Duodenal mucosa (tissue), 2 donors: ENCODE measurements around the gene C16orf89.
"Not testable (repeated sequence)": the region's sequence is repeated elsewhere in the genome, so short reads cannot be mapped to it uniquely, and the experiment has no call there.

Source experiments
- H3K27ac ChIP-seq: one replicate; pipeline ENCODE4 v1.7.0; 2013; ENCODE audit warnings: low read depth, low read length
- H3K27me3 ChIP-seq, 2 donors: one replicate each; pipeline ENCODE4 v1.7.0; 2013; ENCODE audit warnings: low read length in 2 of 2, control low read depth in 1 of 2; ENCODE audit not compliant: insufficient read depth in 2 of 2, control insufficient read depth in 1 of 2
- H3K36me3 ChIP-seq, 2 donors: one replicate each; pipeline ENCODE4 v1.7.0; 2013; ENCODE audit warnings: low read length in 2 of 2, control low read depth in 1 of 2; ENCODE audit not compliant: insufficient read depth in 2 of 2, control insufficient read depth in 1 of 2
- H3K4me1 ChIP-seq, 2 donors: one replicate each; pipeline ENCODE4 v1.7.0; 2013; ENCODE audit warnings: low read length in 2 of 2, control low read depth in 1 of 2; ENCODE audit not compliant: insufficient read depth in 2 of 2, control insufficient read depth in 1 of 2
- H3K4me3 ChIP-seq, 2 donors: one replicate each; pipeline ENCODE4 v1.7.0; 2013; ENCODE audit warnings: low read length in 2 of 2, low read depth in 1 of 2
- H3K9ac ChIP-seq, 2 donors: one replicate each; pipeline ENCODE4 v1.7.0; 2013; ENCODE audit warnings: low read length in 2 of 2, low read depth in 1 of 2
- H3K9me3 ChIP-seq, 2 donors: one replicate each; pipeline ENCODE4 v1.7.0; 2013; ENCODE audit warnings: low read length in 2 of 2, control low read depth in 1 of 2; ENCODE audit not compliant: control insufficient read depth in 1 of 2

Gene C16orf89

GRCh38 chr16:5065813-5066212 lies at the start of gene C16orf89:
Gene C16orf89, minus strand, starts transcription at chr16:5065956. Its CDS starts 48 bp downstream, at chr16:5065908.
- Histone ChIP-seq H3K4me1 (peaks cover 10 to 15% of the 10 kb centered on the region in 2 donors), H3K9ac (no peak within 1 kb of the TSS), H3K9me3 (no peaks in the 10 kb centered on the region), H3K27ac (no peak within 1 kb of the TSS), H3K4me3 (peak within 1 kb of the TSS in 1 of 2 donors; percentile 10), H3K27me3 (no peaks in the 10 kb centered on the region), H3K36me3 (no peaks in the 10 kb centered on the region)

GRCh38 chr16:5110933-5111332 lies 45.2 kb upstream of the C16orf89 start:
- not testable (repeated sequence) for H3K4me1 ChIP-seq, H3K9me3 ChIP-seq, H3K4me3 ChIP-seq, H3K27me3 ChIP-seq, H3K9ac ChIP-seq, H3K27ac ChIP-seq, H3K36me3 ChIP-seq

GRCh38 chr16:5108505-5109158 lies 42.9 kb upstream of the C16orf89 start:
- no peak overlapping the region for H3K27ac ChIP-seq
- H3K4me3 ChIP-seq = no peak overlapping the region
- no peaks in the 10 kb centered on the region for H3K9me3 ChIP-seq
- no peaks in the 10 kb centered on the region for H3K4me1 ChIP-seq
- no peaks in the 10 kb centered on the region for H3K27me3 ChIP-seq
- no peak overlapping the region for H3K9ac ChIP-seq
- no peaks in the 10 kb centered on the region for H3K36me3 ChIP-seq

- H3K27ac ChIP-seq, H3K4me3 ChIP-seq, H3K4me1 ChIP-seq, H3K36me3 ChIP-seq, H3K9ac ChIP-seq, H3K27me3 ChIP-seq, H3K9me3 ChIP-seq: not testable (repeated sequence)
These were observed 39.3 kb upstream of the C16orf89 start for GRCh38 chr16:5105039-5105438.

- not testable (repeated sequence) for H3K27me3 ChIP-seq, H3K27ac ChIP-seq, H3K36me3 ChIP-seq, H3K9ac ChIP-seq, H3K4me1 ChIP-seq, H3K4me3 ChIP-seq, H3K9me3 ChIP-seq
These were observed 37.7 kb upstream of the C16orf89 start for GRCh38 chr16:5103296-5104032.

GRCh38 chr16:5099174-5099573 lies 33.4 kb upstream of the C16orf89 start:
- H3K27me3 ChIP-seq, H3K4me1 ChIP-seq, H3K36me3 ChIP-seq, H3K4me3 ChIP-seq, H3K27ac ChIP-seq, H3K9me3 ChIP-seq, H3K9ac ChIP-seq: not testable (repeated sequence)

- not testable (repeated sequence) for H3K9me3 ChIP-seq, H3K4me1 ChIP-seq, H3K27me3 ChIP-seq, H3K36me3 ChIP-seq
- Histone ChIP-seq H3K9ac (peak overlapping the region; percentile 39 to 79), H3K27ac (peak overlapping the region; percentile 75), H3K4me3 (peak overlapping the region; percentile 56 to 75)
These were observed 32.7 kb upstream of the C16orf89 start for GRCh38 chr16:5098221-5099159.

- H3K4me1 ChIP-seq, H3K36me3 ChIP-seq, H3K9me3 ChIP-seq, H3K27me3 ChIP-seq: not testable (repeated sequence)
- Histone ChIP-seq H3K9ac (peak within 1 kb of the TSS; percentile 39 to 79), H3K27ac (peak within 1 kb of the TSS; percentile 75), H3K4me3 (peak within 1 kb of the TSS; percentile 56 to 75)
These were observed 31.9 kb upstream of the C16orf89 start, which contains the start of gene EEF2KMT for GRCh38 chr16:5097470-5098220. Gene EEF2KMT, minus strand, starts transcription at chr16:5097795. Its CDS starts 56 bp downstream, at chr16:5097739.

- H3K9ac ChIP-seq = peak overlapping the region; percentile 39 to 72
These were observed 31.3 kb upstream of the C16orf89 start for GRCh38 chr16:5097061-5097469.

More at GRCh38 chr16:5097061-5097469, 31.3 kb upstream of the C16orf89 start:
- not testable (repeated sequence) for H3K27me3 ChIP-seq, H3K36me3 ChIP-seq, H3K4me1 ChIP-seq, H3K27ac ChIP-seq, H3K9me3 ChIP-seq
- peak overlapping the region; percentile 31 to 73 for H3K4me3 ChIP-seq
